GM21576 (cell line): Measurements from ENCODE around the gene OTOGL.
A peak's percentile ranks its signal among the peaks of the same experiment; 100 is the strongest.
"Not testable (repeated sequence)": the region's sequence is repeated elsewhere in the genome, so short reads cannot be mapped to it uniquely, and the experiment has no call there.

Source experiments
- ATAC-seq: cut with Tn5 transposase; IDR thresholded peaks from one replicate; pipeline ENCODE4 v1.9.1; 2021; ENCODE audit warnings: mild to moderate bottlenecking, moderate library complexity; ENCODE audit not compliant: unreplicated experiment

The OTOGL gene

DNA sequence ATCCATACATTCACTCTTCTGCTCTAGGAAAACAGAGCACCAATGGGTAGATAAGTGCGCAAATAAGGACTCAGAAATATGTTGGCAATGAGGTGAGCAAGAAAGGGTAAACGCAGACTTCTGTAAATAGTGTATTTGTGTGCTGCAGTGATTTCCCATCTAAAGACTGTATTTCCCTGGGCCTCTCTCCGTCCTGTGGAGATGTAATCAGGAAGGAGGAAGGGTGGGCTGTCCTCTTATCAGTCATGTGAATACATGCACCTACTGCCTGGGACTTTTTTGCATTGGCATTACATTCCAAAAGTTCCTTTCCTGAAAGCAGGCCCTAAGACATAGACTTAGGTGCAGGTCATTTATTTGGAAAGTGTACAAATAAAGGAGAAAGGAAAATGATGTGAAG, 114.5 kb downstream of the OTOGL start:
- ATAC-seq = no peak

DNA sequence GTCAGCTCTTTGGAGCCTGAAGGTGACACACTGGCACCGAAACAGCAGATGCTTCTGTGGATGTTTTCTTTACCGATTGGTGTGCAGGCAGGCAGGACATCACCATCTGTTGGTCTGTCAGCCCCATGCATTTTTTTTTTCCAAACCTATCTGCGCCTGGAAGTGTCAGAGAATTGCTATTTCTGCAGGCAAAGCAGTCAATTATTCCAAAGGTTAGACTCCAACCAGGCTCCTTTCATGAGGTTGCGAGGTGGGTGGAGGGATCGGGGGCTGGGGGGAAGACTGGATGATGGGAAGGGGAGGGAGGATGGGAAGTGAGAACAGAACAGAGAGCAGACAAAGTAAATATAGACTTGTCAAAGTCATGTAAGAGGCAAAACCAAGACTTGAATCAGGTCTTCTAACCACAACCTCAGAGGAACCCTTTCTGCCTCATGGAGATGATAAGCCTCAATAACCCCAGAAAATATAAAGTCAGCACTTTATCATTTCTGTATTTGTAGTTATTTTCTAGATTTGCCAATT, 117.7 kb downstream of the OTOGL start:
- ATAC-seq = peak; percentile 68

DNA sequence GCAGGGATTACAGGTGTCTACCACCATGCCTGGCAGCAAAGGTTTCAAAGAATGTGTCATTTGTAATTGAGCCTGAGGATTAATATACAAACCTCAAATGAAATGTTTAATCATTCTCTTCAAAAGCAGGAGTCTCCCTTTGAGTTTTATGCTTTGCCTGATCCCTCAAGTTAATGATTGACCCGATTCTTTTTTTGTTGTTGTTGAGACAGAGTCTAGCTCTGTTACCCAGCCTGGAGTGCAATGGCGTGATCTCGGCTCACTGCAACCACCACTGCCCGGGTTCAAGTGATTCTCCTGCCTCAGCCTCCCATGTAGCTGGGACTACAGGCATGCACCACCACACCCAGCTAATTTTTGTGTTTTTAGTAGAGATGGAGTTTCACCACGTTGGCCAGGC, 119.6 kb downstream of the OTOGL start:
- ATAC-seq = not testable (repeated sequence)

DNA sequence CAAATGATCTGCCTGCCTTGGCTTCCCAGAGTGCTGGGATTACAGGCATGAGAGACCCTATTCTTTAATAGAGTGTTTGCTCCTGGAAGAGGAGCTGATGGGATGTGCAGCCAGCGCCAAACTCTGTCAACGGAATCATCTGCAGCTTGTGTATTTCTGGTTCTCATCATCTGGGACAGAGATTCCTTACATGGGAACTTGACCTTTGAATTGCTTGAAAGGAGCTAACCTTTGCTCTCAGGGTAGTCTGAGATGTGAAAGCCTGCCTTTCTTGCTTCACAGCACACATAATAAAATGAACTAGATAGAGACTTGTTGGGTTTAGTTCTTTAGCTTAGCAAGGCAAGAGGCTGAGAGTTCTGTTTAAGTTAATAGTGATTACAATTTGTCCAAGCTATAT, 120.0 kb downstream of the OTOGL start:
- ATAC-seq = no peak

DNA sequence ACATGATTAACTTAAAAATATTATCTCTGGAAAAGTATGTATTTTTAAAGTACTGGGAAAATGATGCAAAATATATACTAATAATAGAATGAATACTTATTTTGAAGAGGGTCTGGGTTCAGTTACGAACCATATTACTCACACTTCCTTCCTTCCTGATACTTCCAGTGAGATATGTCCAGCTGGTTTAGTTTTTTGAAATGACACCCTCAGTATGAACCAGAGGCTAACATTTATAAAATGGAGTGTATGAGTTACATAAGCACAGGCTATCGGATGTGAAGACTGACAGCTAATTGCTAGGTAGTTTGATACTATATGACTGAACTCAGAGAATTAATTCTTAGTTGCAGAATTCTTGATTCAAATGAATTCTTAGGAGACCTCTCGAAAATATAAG, 122.9 kb downstream of the OTOGL start:
- peak; percentile 56 for ATAC-seq

DNA sequence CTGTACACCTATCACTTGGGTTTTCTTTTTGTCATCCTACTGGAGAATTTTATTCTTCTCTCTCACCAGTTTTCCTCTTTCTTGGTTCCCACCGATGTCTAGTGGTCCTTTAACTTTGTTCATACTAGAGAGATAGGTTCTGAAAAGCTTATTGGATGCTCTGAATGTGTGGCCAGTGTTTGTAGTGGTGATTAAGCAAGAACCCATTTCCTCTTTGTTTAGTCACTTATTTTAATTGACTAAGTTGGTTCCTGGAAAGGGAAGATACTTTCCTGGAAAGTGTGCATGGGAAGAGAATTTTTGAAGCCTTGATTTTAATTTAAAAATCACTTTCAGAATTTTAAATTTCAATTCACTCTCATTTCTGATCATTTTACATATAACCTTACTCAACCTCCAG, 127.2 kb downstream of the OTOGL start:
- ATAC-seq = no peak

DNA sequence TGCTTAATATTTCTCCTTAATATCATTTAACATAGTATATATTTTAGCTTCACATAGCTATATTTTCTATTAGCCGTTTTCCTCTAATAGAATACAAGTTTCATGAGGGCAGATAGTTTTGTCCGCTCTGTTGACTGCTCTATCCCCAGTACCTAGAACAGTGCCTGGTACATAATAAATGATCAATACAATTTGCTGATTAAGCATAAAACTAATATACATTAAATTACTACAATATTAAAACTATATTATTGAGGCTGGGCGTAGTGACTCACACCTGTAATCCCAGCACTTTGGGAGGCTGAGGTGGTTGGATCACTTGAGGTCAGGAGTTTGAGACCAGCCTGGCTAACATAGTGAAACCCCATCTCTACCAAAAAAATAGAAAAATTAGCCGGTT, 128.6 kb downstream of the OTOGL start:
- not testable (repeated sequence) for ATAC-seq

DNA sequence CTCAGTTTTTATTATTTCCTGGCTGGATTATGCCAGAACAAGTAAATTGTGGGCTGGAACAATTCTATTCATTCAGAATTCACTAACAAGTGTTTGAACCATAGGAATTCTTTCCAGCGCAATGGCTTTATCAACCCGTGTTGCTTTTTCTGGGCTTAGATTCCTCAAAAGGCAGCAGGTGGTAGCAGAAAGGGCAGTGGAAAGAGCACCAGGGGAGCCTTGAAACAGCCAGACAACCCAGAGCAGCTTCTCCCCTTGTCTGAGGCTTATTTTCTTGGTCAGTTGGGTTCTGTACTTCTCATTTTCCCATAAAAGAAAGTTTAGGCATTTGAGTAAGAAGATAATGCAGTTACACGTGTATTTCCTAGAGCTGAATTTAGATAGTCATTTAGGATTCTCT, 130.7 kb downstream of the OTOGL start:
- ATAC-seq = no peak

DNA sequence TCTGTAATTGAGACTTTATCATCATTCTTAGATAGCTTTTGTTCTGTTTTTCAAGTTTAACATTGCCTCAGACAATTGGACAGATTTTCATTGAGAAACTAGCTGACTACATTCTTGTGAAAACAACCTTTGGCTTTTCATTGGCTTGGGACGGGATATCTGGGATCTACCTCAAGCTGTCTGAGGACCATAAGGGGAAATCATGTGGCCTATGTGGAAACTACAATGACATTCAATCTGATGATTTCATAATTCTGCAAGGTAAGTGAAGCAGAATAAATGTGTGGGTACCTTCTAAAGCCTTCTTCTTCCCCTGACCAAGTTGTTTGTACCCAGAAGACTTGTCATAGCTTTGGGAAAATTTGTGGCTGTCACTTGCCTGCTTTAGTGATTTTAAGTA, 133.5 kb downstream of the OTOGL start:
- ATAC-seq = no peak

DNA sequence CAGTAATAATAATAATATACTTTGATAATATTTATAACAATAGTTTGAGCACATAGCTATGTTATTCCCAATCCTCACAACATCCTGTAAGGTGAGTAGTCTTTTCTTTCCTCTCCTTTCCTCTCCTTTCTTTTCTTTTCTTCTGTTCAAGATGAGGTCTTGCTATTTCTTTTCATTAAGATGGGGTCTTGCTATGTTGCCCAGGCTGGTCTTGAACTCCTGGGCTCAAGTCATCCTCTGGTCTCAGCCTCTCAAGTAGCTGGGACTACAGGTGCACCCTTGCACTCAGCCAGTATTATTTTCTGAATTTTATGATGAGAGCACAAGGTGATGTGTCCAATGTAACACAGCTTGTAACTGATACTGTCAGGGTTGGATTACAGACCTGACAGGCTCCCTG, 134.6 kb downstream of the OTOGL start:
- no peak for ATAC-seq

DNA sequence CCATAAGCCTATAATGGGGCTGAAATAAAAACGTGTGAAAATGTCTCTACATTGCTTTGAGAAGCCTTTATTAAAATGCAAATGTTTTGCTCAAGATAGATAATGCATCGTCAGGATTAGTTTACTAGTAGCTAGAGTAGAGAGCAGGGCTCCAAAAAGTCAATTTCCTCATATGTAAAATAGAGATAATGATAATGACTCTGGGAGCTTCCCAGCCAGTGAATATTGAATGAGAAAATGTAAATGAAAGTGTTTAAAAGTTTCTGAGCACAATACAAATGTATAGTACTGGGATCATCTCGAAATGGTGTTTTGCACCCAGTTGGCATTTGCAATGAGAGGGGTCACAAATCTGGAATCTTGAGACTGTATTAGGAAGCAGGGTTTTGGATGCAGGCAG, 135.3 kb downstream of the OTOGL start:
- ATAC-seq = no peak

DNA sequence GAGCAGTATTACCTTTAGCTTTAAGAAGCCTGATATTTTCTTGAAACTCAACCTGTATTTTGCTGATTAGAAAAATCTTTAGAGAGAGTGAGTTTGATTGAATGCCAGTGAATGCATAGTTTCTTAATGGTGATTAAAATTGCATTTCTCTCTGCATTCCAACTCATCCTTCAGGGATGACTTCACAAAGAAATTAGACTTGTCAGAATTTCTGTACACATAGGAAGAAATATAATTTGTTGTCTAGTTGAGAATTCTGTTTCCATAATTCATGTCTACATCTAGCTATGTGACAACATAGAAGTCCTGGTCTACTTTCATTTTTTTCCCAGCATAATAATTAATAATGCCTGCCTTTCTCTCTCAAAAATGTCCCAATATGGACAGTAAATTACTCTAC, 136.6 kb downstream of the OTOGL start:
- no peak for ATAC-seq

DNA sequence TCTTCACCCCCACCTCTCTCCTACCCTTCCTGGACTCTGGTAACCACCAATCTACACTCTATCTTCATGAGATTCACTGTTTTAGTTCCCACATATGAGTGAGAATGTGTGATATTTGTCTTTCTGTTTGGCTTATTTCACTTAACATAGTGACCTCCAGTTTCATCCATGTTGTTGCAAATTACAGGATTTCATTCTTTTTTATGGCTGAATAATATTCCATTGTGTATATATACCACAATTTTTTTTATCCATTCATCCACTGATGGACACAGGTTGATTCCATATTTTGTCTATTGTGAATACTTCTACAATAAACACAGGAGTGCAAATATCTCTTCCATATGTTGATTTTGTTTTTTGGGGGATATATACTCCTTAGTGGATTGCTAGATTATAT, 140.5 kb downstream of the OTOGL start:
- no peak for ATAC-seq

DNA sequence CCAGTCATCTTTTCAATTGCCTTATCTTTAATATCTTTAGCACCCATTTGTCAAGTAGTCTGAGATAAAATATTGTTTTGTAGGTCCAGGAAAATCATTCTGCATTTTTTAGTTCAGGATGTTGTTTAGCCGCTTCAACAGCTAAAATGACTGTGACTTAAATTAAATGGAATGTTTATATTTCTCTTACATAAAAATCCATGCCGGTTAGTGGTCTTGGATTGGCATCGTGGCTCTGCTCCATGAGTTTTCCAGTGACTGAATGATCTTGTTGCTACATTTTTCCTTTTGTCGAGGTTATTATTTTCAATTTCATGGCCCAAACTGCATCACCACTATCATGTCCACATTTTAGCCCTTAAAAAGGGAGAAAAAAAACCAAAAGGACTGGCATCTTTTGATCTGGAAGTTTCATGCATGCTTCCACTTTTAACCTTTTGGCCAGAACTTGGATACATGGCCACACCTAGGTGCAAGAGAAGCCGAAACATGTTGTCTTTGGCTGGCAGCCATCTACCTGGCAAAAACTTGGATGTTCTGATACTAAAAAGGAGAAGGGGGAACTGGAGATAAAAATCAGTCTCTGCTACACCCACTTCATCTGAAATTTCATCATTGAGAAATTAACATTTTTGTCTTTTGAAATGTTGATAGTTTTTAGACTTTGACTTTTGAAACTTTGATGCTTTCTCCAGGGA, 142.4 kb downstream of the OTOGL start:
- no peak for ATAC-seq

DNA sequence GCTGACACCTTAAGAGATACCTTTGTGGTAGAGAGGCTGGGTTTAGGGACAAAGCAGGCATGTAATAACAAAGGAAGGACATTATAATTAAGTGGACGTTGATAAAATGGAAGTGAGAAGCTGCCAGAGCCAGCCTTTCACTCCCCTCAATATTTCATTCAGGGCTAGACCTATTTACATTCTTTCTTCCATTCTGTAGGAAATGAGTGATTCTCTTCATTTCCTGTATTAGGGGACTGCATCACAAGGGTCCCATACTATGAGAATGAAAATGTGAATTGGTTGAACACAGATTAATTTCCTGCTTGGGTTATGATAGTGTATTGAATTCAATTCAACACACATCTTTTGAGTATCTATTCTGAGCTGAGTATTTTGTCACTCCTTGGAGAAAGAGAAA, 143.0 kb downstream of the OTOGL start:
- ATAC-seq = no peak

DNA sequence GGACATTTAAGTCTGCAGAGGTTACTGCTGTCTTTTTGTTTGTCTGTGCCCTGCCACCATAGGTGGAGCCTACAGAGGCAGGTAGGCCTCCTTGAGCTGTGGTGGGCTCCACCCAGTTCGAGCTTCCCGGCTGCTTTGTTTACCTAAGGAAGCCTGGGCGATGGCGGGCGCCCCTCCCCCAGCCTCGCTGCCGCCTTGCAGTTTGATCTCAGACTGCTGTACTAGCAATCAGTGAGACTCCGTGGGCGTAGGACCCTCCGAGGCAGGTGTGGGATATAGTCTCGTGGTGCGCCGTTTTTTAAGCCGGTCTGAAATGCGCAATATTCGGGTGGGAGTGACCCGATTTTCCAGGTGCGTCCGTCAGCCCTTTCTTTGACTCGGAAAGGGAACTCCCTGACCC, 150.2 kb downstream of the OTOGL start:
- ATAC-seq = not testable (repeated sequence)

DNA sequence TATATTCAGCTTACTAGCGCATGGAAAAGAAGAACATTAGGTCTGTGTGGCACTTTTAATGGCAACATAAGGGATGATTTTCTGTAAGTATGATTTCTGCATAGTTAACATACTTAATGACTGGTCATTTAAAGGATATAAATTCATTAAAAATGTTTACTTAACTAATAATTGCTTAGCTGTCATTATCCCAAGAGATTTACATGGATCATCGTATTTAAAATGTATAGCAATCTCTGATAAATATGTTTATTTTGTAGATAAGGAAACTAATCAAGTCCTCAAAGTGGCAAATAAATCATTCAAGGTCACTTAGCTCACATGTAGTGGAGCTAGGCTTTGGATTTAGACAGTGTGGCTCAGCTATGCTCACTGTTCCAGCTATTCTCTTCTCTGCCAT, 158.6 kb downstream of the OTOGL start:
- ATAC-seq = no peak

DNA sequence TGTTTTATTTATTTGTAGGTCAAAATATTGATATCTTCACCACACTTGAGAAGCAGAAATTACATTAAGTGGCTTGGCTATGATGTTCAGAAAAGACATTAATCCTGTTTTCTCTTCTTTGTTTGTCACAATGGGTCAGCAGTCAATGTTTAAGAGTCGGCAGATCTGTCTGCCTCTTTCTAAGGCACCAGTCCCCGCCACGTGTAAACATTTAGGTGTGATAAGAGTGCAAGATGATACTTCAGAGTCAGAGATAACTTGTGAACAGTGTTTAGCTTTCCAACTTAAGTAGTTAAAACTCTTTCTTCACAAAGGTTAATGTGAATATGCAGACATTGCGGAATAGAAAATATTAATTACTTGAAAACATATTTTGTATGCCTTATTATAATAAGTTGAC, 160.9 kb downstream of the OTOGL start:
- no peak for ATAC-seq

DNA sequence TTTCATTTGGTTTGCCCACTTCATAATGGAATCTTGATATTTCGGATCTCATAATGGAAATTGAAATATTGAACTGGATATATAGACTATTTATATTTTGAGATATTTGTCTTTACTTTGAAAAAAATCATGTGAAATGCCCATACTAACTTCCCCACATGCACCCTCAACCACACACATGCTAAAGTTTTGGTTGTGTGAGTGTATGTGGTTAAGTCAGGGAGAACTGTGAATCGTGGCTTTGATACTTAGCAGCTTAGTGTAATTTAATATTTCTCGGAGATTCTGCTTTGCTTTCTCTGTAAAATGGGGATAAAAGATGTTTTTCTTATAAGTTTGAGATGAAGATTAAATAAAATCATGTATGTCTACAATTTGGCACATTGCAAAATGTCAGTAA, 162.1 kb downstream of the OTOGL start:
- no peak for ATAC-seq

DNA sequence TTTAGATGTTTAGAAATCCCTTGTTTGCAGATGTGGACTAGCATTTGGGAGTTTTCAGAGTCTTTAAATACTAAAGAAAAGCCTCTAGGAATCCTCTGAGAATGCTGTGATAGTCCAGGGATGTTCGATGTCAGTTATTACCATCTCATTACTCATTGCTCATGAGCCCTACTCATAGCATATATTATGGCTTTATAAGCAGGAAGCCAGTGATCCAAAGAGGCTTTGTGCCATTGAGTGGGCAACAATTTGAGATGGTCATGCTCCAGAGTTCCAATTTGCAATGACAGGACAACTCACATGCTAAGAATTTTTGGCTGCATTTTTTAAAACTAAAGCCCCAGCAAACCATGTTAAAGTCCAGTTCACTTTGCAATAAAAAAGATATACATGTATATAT, 163.0 kb downstream of the OTOGL start:
- ATAC-seq = no peak

DNA sequence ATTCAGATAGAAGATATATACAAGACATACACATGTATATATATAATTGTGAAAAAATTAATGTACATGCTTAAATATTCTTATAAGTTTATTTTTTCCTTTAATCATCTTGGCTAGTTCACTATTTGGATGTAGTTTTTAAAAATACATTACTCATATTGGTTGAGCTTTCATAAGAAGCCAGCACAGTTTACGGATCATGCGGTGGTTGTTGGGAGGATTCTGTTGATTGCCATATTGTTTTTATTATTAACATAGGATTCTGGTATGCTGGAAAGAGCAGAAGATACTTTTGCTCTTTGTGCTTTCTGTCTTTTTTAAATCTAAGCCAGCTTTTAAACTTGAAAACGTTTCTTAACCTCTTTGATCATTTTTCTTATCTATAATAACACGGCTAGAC, 163.4 kb downstream of the OTOGL start:
- no peak for ATAC-seq

DNA sequence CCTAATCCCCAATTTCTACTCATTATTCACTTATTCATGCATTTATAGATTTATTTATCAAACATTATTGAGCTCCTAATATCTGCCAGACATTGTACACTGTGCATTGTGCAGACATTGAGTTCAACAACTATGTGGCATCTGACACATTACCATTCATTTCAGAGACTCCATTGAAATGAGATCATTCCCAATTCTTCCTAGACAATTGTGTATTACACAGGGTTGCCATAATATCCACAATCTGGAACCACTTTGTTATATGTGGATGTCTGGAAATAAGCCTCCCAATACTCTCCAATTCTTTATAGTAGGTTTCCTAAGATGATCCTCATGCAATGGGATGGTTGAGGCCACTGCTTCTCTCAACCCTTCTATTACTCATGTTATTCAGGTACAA, 165.0 kb downstream of the OTOGL start:
- ATAC-seq = no peak

DNA sequence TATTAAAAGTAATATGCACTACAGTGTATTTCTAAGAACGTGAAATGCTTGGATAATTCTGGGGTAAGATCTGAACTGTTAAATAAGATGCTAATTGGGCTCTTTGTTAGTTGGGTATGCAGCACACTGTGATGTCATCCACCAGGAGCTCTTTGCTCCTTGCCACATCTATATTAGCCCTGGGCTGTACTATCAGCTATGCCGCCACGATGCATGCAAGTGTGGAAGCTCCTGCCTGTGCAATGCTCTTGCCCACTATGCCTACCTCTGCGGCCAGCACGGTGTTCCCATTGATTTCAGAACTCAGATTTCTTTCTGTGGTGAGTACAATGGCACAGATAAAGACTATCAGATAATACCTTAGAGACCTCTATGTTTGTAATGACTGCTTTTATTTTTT, 165.6 kb downstream of the OTOGL start:
- ATAC-seq = no peak
